Stimulated activated CD4-positive, alpha-beta T cell treated with anti-CD3 and anti-CD28 coated beads, Interleukin-15, amount 100 ng/mL, for 24 hours (primary cell): ENCODE results near the gene AQP9.
"Not testable (repeated sequence)": the region's sequence is repeated elsewhere in the genome, so short reads cannot be mapped to it uniquely, and the experiment has no call there.

Experiments used
- DNase-seq: peaks from one replicate; pipeline ENCODE4 v3.0.0-alpha.2; 2020

Gene AQP9, protein sequence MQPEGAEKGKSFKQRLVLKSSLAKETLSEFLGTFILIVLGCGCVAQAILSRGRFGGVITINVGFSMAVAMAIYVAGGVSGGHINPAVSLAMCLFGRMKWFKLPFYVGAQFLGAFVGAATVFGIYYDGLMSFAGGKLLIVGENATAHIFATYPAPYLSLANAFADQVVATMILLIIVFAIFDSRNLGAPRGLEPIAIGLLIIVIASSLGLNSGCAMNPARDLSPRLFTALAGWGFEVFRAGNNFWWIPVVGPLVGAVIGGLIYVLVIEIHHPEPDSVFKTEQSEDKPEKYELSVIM

DNA sequence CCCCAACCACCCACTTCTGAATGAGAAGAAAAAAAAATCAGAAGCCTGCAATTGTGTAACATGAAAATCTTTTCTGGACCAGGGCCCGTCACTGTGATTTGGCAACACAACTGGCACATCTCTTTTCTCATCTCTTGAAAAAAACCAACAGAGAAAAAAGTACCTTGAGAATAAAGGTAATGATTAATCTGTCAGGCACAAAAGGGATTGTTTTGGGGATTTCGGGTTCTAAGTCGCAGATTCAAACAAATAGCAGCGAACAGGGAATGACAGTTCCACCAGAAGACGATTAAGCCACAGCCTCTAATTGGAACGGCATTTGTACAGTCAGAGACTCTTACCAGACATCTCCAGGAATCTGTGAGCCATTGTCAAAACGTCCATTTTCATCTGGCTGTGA is at the start of gene AQP9:
Gene AQP9 (plus strand): TSS at position 276 of the 400 bp plus-strand sequence. CDS start 185 bp downstream, outside the sequence.
- DNase-seq = no peak

DNA sequence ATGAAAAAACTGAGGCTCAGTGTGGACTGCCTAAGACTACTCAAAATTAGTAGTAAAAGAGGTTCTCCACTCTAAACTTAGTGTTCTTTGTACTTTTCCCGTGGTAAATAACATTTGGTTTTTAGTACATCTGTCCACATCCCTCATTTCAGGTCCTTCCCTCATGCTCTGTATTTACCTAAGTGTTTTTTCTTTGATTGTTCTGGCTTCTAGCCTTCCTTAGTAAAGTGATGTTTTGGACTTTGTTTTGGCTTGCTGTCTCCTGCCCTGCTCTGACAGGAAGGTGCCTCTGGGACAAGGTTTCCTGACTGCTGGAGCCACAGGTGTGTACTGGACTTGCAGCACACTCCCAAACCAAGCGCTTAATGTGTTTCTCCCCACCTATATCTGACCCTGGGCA is 42.8 kb upstream of the AQP9 start:
- no peak for DNase-seq

DNA sequence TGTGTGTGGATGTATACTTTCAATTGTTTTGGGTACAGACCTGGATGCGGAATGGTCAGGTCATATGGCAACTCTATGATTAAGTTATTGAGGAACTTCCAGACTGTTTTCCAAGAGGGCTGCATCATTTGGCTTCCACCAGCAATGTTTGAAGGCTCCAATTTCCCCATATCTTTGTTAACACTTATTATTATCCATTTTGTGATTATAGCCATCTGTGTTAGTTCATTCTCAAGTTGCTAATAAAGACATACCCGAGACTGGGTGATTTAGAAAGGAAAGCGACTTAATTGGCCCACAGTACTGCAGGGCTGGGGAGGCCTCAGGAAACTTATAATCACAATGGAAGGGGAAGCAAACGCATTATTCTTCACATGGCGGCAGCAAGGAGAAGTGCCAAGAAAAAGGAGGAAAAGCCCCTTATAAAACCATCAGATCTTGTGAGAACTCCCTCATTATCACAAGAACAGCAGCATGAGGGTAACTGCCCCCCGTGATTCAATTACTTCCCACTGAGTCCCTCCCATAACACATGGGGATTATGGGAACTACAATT is 41.6 kb upstream of the AQP9 start:
- no peak for DNase-seq

DNA sequence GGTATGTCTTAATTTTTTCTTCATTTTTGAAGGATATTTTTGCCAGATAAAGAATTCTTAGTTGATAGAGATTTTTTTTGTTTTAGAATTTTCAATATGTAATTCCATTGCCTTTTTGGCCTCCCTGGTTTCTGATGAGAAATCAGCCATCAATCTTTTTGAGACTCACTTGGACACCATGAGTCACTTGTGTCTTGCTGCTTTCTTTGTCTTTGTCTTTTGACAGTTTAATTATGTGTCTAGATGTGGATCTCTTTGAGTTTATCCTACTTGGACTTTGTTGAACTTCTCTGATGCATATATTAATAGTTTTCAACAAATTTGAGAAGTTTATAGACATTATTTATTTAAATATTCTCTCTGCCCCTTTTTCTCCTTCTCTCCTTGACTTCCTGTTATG is 34.7 kb upstream of the AQP9 start:
- DNase-seq = no peak

DNA sequence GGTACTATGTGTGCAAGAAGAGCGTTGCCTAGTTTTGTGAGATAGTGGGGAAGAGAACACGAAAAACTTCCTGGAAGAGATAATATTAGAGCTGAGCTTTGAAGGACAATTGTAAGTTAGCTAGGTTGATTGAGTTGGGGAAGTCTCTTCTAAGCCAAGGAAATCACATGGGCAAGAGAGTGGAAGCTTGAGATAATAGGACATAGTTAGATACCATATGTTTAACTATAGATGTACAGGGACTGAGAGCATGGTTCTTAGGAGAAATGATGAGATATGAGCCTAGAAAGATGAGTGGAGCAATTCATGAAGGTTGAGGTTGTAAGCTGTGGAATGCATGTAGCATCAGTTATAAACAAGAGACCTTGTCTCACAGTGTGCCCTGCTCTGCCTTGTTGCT is 30.1 kb upstream of the AQP9 start:
- DNase-seq = no peak

DNA sequence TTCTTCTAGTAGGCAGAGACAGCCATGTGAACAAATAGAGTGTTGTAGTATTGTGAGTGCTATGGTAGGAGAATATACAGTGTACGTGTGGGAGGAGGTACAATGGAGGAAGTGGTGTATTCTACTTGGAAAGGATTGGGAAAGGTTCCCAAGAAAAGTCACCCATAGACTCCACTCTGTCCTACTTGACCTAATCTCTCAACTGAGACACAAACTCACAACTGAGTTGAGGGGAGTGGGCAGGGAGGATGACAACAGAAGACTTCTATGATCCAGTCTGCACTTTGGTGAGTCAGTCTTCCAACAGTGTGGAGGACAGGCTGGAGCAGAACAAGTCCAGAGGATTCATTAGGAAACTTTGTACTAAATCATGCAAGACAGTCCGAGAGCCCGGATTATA is 28.8 kb upstream of the AQP9 start:
- no peak for DNase-seq

DNA sequence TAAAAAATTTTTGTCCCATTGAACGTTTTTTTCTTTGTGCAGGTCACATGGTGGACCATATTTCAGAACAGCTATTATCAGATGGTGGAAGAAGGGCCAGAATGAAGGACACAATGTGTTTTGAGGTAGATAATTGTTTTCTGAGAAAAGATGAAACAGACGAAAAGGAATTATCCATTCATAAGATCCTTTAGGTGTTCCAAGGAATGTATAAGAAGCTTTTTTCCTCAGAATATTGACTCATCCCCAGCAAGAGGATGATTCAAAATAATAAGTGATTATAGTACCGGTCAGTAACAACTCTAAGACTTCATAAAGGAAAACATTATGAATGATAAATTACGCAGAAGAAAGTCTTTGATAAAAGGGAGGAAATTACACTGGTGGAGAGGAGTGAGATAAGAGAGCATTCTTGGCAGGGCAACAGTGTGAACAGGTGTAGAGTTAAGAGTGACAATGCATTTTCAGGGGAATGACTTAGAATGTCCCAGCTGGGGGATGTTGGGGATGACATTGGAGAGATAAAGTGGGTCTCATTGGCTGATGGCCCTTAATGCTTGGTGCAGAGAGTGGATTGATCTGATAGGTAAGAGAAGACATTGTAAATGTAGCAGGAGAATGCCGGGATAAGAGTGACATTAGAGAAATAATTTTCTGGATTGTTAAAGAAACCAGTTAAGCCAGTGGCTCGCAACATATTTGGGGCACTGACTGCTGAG is 27.0 kb upstream of the AQP9 start:
- no peak for DNase-seq

DNA sequence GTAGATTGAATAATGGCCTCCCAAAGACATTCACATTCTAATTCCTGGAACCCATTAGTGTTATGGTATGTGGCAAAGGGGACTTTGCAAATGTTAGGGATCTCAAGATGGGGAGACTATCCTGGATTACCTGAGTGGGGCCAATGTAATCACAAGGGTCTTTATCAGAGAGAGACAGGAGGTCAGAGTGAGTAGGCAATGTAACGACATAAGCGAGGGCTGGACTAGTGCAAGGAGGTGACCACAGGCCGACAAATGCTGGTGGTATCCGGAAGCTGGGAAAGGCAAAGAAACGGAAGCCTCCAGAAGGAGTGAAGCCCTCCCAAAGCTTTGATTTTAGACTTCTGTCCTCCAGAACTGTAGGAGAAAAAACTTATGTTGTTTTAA is 26.5 kb upstream of the AQP9 start:
- DNase-seq = no peak

DNA sequence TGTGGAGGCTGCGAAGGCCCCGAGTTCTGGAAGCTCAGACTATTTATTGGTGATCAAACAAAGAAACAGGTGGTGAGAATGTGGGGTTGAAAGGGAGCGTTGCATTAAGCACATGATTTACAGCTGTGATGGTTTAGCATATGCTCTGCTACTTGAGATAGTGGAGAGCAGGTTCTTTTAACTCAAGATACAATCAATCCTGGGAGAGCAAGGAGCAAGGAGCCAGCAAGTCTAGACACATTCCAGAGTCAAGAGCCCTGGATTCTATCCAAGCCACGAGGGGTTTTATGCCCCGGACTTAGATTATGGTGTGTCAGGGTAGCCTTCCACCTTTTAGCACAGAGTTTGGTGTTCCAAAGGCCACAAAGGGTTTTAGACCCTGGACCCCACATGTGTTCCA is 24.8 kb upstream of the AQP9 start:
- DNase-seq = not testable (repeated sequence)

DNA sequence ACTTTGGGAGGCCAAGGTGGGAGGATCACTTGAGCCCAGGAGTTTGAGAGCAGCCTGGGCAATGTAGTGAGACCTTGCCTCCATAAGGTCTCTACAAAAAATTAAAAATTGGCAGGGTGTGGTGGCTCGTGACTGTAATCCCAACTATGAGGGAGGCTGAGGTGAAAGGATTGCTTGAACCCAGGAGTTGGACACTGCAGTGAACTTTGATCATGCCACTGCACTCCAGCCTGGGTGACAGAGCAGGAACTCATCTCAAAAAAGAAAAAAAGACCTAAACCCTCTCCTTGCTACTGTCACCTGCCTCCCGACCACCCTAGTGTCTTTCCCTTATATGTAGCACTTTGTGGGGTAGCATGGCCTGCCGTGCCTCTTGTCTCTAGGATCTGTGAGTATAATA is 23.8 kb upstream of the AQP9 start:
- no peak for DNase-seq

DNA sequence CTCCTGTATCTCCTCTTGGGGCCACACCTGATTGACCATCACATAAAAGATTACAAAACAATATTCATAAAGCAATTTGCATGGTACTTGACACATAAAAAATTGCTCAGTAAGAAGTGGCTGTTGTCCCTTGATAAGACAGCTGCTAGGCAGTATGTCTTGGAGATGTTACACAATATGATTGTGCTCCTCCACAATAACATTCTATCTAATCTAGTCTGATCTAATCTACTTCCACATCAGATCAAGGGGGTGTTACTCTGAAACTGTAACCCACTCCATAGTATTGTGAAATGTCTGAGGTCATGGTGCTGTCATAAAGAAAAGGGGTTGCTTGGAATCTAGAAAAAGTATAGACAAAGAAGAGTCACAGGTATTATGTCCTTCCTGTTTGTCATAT is 23.4 kb upstream of the AQP9 start:
- DNase-seq = no peak

DNA sequence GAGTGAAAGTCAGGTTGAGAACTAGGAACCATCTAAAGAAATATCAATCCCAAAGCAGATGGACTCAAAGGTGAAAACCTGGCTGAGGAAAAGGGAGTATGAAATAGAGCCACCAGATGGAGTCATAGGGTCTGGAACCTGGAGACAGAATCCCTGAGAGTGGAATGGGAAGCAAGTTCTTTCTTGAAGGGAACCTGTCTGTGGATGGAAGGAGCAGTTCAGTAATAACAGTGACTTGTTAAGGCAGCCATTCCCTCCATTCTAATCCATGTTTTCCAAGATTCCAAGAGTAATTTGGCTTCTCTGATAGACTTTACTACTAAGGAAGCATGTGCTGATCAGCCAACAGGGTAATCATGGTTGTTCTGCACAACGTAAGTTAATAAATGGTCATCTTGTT is 22.5 kb upstream of the AQP9 start:
- DNase-seq = no peak

DNA sequence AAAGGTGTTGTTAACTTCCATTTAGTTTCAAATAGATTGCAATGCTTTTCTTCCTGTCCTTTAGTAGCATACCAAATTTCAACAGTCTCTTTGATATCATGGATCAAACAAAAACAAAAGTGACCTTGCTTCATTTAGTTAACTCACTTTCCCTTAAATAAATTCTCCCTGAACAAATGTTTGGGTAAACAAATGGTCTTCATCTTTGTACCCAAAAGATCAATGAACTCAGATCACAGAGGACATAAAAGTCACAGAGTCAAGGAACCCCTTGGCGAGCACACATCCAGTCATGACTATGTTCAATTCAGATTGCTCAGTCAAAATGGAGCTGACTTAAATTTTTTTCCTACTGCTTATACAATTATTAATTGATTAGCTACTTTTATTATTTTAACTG is 20.6 kb upstream of the AQP9 start:
- DNase-seq = no peak

DNA sequence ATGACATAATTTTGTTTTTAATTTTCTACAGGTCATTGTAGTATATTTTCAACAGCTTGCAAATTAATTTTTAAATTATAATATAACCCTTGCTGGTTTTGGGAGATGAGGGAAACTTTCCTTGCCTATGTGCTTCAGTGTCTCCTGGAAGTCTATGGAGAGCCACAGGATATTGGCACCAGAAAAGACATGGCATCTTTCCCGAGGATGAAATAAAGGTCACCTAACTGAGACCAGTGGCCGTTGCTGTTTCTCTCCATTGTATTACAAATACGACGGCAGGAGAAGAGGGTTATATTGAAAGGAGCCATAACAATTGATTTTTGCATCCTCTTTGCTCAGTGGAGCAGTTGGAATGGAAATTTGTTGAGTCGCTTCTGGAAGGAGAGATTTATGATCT is 19.9 kb upstream of the AQP9 start:
- no peak for DNase-seq

DNA sequence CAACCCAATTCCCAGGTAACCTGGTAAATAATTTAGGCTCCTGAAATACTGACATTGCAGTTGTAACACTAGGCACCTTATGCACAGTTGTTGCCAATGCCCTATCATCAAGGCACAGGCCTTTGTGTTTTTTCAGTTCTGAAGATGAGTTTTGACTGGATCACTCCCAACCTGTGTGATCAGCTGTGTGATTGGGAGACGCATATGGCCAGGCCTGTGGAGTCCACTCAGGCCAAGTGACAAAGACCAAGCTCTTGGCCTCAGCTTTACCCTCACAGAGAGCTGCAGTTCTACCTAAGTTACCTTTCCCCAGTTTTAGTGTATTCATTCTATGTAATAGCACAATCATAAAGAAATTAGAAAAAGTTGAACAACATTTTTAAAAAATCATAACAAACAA is 19.2 kb upstream of the AQP9 start:
- no peak for DNase-seq

DNA sequence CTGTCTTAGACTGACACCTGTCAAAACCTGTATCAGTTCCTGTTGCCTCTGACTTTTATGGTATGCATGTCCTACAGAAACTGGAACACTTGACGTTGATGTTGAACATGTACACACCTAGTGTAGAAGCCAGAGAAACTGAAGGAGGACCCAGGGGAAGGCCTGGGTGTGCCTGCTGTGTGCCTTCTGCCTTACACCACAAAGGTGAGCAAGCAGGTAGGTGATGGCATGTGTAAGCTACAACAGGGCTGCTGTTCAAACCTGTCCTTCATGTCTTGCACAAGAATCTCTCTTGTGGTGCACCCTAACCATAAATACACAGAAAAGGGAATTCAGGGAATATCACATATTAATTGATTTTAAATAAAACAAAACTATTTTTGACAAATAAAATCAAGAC is 13.6 kb upstream of the AQP9 start:
- no peak for DNase-seq

DNA sequence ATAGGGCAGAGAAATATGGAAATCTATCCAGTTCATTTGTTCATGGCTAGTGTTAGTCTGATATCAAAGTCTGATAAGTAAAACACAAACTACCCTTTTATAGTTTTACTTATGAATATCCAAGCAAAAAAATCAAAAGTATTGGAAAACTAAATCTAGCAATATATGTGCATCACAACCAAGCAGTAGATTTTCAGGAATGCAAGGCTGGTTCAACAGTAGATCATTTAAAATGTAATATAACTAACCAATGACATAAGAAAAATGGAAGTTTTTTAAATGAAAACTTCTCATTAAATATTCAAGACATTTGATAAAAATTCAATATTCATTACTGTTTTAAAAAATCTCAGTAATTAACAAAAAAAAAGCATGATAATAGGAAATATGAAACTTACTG is 12.8 kb upstream of the AQP9 start:
- no peak for DNase-seq

DNA sequence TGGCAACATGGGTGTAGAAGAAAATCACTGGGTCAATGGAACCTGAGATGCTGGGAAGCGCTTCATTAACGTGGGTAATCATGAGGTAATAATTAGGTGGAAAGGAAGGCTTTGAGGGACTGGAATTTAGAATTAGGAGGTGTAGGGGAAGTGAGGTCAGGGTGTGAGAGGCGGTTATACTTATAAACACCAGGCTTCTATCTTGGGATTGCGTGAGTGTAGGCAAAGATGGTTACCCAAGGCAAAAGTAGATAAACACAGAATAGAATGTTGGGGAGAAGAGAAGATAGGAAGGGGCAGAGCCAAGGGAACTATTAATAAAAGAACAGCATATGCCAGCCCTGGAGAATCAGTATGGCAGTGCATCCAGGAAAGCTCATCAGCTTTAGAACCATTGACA is 3.3 kb upstream of the AQP9 start:
- DNase-seq = no peak

DNA sequence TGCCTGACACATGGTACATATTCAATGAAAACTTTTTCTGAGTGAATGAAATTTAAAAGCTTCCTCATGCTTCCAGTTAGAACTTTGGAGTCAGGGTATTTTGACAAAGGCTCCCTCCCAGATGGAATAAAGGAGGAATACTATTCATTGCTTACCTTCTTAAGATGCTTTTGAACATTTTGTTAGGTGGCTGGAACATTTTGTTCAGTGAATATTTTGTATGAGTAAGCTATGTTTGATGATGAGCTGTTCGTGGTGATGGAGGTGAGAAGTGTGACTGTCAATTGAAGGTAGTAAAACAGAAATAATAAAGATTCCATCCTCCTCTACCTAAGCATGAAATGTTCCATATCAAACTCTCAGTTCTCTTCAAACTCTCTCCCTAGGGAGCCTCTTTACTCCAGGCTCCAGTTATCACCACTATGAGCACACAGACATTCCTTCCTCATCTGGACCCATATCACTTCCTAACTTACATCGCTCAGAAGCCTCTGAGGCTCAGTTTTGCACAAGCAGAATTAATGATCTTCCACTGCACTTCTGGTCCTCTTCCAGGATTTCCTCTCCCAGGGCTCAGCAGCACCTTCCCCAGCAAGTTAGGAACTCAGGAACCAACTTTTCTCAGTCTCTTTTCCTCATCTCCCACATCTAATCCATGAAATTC is 2.5 kb upstream of the AQP9 start:
- DNase-seq = no peak

DNA sequence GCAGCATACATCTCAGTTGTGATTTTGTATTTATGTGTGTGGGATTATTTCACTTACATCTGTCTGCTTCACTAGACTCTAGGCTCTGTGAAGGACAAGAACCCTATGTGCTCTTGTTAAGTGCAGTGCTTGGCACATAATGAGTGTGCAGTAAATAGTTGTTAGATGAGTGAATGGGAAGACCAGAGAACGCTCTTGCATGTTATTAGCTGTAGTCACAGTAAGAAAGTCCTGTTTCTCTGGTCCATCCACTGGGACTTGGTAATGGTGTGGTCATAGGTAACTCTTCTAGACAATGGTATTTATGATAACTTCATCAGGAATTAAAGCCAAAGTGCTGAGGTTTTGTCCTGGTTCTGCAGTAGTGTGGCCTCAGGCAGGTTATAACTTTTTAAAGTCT is 1.4 kb upstream of the AQP9 start:
- no peak for DNase-seq

DNA sequence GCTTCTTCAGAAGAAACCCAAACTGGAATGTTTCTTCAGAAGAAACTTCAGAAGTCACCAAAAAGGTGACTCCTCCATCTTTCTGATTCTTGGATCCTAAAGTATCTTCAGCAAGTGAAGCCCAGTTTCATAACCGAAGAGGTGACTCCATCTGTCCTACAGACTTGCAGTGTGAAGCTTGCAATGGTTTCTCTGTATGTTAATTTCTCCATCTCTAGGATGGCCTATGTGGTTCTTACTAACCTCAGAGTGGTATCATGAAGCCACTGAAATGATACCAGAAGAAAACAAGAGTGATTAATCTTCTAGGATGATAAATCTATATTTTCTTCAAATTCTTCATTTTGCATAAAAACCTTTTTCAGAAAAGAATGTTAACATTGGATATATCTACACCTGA is 495 bp upstream of the AQP9 start:
- no peak for DNase-seq

DNA sequence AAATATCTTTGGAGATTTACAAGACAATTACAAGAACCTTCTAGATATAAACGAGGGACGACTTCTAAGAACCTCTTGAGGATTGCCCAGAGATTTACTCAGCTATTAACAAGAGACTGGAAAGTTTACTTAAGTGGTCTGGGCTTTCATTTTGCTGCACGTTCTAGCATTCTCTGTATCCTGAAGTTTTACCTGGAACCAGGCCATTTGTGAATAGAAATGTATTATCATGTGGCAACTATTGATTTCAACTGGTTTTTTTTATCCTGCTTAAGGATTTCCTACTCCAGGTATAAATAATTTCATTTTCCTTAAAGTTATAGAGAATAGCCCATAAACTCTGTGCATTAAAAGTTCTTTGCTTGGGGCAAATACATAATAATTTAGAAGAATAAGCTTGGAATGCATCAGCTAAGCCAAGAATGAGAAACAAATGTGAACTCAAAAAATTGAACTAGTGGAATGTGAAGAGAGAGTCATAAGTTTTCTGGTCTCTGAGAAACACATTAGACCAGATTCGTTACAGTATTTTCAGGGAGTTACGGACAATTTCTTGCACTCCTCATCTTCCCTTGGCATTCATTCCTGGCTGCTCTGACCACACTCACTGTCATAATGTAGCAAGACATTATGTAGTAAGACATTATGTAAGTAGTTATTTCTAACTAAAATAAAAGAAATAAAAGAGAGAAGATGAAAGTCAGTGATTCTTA is 1.3 kb downstream of the AQP9 start:
- DNase-seq = no peak

DNA sequence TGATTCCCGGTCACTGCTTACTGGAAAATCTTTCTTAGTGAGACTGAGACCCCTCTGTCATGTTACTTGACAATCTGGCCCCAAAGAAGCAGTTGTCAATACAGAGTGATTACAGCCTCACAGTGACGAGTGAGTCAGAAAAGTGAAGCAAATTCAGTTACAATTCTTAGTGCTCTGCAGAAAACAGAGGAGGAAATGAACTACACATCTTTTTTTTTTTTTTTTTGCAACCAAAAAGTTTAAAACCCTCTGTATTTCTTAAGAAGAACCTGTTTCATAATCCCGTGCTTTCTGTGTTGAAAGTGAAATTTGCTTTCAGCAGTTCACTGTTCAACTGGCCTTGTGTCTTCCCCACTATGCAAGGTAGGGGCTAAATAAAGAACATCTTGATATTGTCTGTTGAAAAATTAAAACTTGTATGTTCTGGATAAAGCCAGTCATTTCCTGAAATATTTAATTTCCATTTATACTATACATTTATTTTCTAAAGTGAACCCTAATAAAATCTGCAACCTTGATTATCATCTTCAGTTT is 1.9 kb downstream of the AQP9 start:
- DNase-seq = no peak
